Karpas-422 (cell line): ENCODE results near the gene GABRB1. TPM values are rescaled to one million over a fixed set of nuclear protein-coding genes. Genes with fewer than 3 reads are reported as not detected.

Source experiments
- DNase-seq: peaks from one replicate; pipeline ENCODE4 v3.0.0-alpha.2; 2015
- H2AFZ ChIP-seq: fragments of 200-600 bp; sonication (generic); 2 replicates; pipeline ENCODE4 v1.6.1; 2014; ENCODE audit warnings: antibody characterized with exemption, low read length, mixed read lengths
- H3K27ac ChIP-seq: fragments of 200-600 bp; sonication (generic); 2 replicates; pipeline ENCODE4 v1.5.1; 2014; ENCODE audit warnings: mild to moderate bottlenecking, low read length, moderate library complexity
- H3K27me3 ChIP-seq: fragments of 200-600 bp; sonication (generic); 2 replicates; pipeline ENCODE4 v1.6.1; 2014; ENCODE audit warnings: low read length, mixed read lengths
- H3K36me3 ChIP-seq: fragments of 200-600 bp; sonication (generic); 2 replicates; pipeline ENCODE4 v1.6.1; 2014; ENCODE audit warnings: low read length, mixed read lengths; ENCODE audit not compliant: insufficient read depth
- H3K4me1 ChIP-seq: fragments of 200-600 bp; sonication (generic); 2 replicates; pipeline ENCODE4 v1.6.1; 2014; ENCODE audit warnings: mild to moderate bottlenecking, low read length, mixed read lengths
- H3K4me2 ChIP-seq: fragments of 200-600 bp; sonication (generic); 2 replicates; pipeline ENCODE4 v1.6.1; 2014; ENCODE audit warnings: low read length, low read depth, mild to moderate bottlenecking; ENCODE audit not compliant: poor library complexity, severe bottlenecking
- H3K4me3 ChIP-seq: fragments of 200-600 bp; sonication (generic); 2 replicates; pipeline ENCODE4 v1.5.1; 2014; ENCODE audit warnings: mild to moderate bottlenecking, antibody characterized with exemption, low read length, mixed read lengths
- H3K79me2 ChIP-seq: fragments of 200-600 bp; sonication (generic); 2 replicates; pipeline ENCODE4 v1.6.1; 2014; ENCODE audit warnings: mild to moderate bottlenecking, low read length, mixed read lengths
- H3K9ac ChIP-seq: fragments of 200-600 bp; sonication (generic); 2 replicates; pipeline ENCODE4 v1.6.0; 2014; ENCODE audit warnings: low read length
- H3K9me2 ChIP-seq: fragments of 200-600 bp; sonication (generic), shearing (Covaris generic); replicated peaks from 2 replicates; pipeline ENCODE4 v1.6.0; 2014; ENCODE audit warnings: mild to moderate bottlenecking, low read length, moderate library complexity; ENCODE audit not compliant: insufficient read depth
- H3K9me3 ChIP-seq: fragments of 300-700, 200-600 bp; sonication (generic); 2 replicates; pipeline ENCODE4 v1.6.1; 2014; ENCODE audit warnings: low read length, mixed read lengths
- H4K20me1 ChIP-seq: fragments of 200-600 bp; sonication (generic); 2 replicates; pipeline ENCODE4 v1.6.1; 2014; ENCODE audit warnings: mild to moderate bottlenecking, antibody characterized with exemption, low read length, low read depth; ENCODE audit not compliant: insufficient read depth
- total RNA-seq: library from RNA; depleted of rRNA; stranded (reverse); fragments of >200 nt; shearing (Covaris generic); gene quantifications from 2 replicates; pipeline ENCODE4 v1.2.3, GENCODE V29; 2014; ENCODE audit warnings: low replicate concordance

Gene GABRB1
- total RNA-seq, 1 experiment from 2014 or later = not detected

- no peaks in the 10 kb centered on the region for H3K9me3 ChIP-seq
- no peaks in the 10 kb centered on the region for H3K36me3 ChIP-seq
- no peak overlapping the region for H2AFZ ChIP-seq
- no peaks in the 10 kb centered on the region for H4K20me1 ChIP-seq
- no peak overlapping the region for H3K9ac ChIP-seq
- no peaks in the 10 kb centered on the region for H3K9me2 ChIP-seq
- H3K4me2 ChIP-seq = no peak overlapping the region
- H3K27ac ChIP-seq = no peak overlapping the region
- no peak overlapping the region for H3K4me3 ChIP-seq
- no peak for DNase-seq
- H3K79me2 ChIP-seq = no peaks in the 10 kb centered on the region
- 0 out of 2 replicates have a peak, but pooled peaks cover under 1% of the 10 kb centered on the region for H3K4me1 ChIP-seq
- H3K27me3 ChIP-seq = no peaks in the 10 kb centered on the region
Measured at GRCh38 chr4:47313384-47313783, 282.0 kb downstream of the GABRB1 start.

DNA sequence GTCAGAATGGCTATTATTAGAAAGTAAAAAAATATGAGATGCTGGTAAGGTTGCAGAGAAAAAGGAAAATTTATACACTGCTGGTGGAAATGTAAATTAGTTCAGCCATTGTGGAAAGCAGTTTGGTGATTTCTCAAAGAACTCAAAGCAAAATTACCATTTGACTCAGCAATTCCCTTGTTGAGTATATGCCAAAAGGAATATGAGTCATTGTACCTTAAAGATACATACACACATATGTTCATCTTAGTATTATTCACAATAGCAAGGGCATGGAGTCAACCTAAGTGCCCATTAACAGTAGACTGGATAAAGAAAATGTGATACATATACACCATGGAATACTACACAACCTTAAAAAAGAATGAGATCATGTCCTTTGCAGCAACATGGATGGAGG, 284.0 kb downstream of the GABRB1 start:
- H3K9me3 ChIP-seq = no peaks in the 10 kb centered on the region
- no peaks in the 10 kb centered on the region for H4K20me1 ChIP-seq
- H3K4me1 ChIP-seq = peaks cover 7% of the 10 kb centered on the region; the same call in 1 of the 2 replicates
- no peak overlapping the region for H3K4me3 ChIP-seq
- DNase-seq = no peak
- no peak overlapping the region for H2AFZ ChIP-seq
- no peaks in the 10 kb centered on the region for H3K9me2 ChIP-seq
- no peak overlapping the region for H3K27ac ChIP-seq
- H3K9ac ChIP-seq = no peak overlapping the region
- no peaks in the 10 kb centered on the region for H3K27me3 ChIP-seq
- H3K4me2 ChIP-seq = no peak overlapping the region
- H3K36me3 ChIP-seq = no peaks in the 10 kb centered on the region
- H3K79me2 ChIP-seq = no peaks in the 10 kb centered on the region

- no peak overlapping the region for H3K9ac ChIP-seq
- peaks cover 2% of the 10 kb centered on the region; the same call in 1 of the 2 replicates for H3K27me3 ChIP-seq
- no peak overlapping the region for H2AFZ ChIP-seq
- H4K20me1 ChIP-seq = no peaks in the 10 kb centered on the region
- no peaks in the 10 kb centered on the region for H3K36me3 ChIP-seq
- H3K79me2 ChIP-seq = no peaks in the 10 kb centered on the region
- H3K9me2 ChIP-seq = no peaks in the 10 kb centered on the region
- H3K27ac ChIP-seq = no peak overlapping the region
- no peaks in the 10 kb centered on the region for H3K9me3 ChIP-seq
- H3K4me3 ChIP-seq = no peak overlapping the region
- no peak overlapping the region for H3K4me2 ChIP-seq
- no peak for DNase-seq
- no peaks in the 10 kb centered on the region for H3K4me1 ChIP-seq
Measured at GRCh38 chr4:47326025-47326424, 294.7 kb downstream of the GABRB1 start.

- no peak overlapping the region for H3K9ac ChIP-seq
- H3K9me3 ChIP-seq = no peaks in the 10 kb centered on the region
- peaks cover 2% of the 10 kb centered on the region; the same call in 1 of the 2 replicates for H3K27me3 ChIP-seq
- H3K4me1 ChIP-seq = no peaks in the 10 kb centered on the region
- no peak overlapping the region for H3K4me3 ChIP-seq
- no peak overlapping the region for H3K4me2 ChIP-seq
- no peak overlapping the region for H2AFZ ChIP-seq
- no peaks in the 10 kb centered on the region for H3K36me3 ChIP-seq
- H4K20me1 ChIP-seq = no peaks in the 10 kb centered on the region
- H3K79me2 ChIP-seq = no peaks in the 10 kb centered on the region
- H3K27ac ChIP-seq = no peak overlapping the region
- DNase-seq = no peak
- no peaks in the 10 kb centered on the region for H3K9me2 ChIP-seq
Measured at GRCh38 chr4:47330866-47331265, 299.5 kb downstream of the GABRB1 start.

DNA sequence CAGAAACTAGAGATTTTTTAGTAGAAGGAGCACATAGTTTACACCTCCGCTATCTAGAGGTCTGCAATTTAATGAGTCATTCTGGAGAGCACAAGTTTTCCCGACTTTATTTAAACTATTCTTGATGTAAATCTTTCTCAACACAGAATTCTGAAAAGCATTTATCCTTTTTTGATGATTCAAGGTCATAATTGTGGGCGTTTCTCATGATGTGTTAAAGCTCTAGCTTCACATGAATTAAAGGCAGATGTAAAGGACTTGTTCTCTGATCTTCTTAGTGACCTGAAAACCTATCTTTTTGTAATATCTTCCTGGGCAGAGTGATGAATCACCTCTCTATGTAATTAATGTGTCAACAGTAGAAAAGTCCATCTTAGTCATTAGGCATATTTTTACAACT, 303.3 kb downstream of the GABRB1 start:
- no peaks in the 10 kb centered on the region for H4K20me1 ChIP-seq
- H3K9me2 ChIP-seq = no peaks in the 10 kb centered on the region
- H3K79me2 ChIP-seq = no peaks in the 10 kb centered on the region
- no peaks in the 10 kb centered on the region for H3K9me3 ChIP-seq
- no peak overlapping the region for H2AFZ ChIP-seq
- no peaks in the 10 kb centered on the region for H3K4me1 ChIP-seq
- H3K4me2 ChIP-seq = no peak overlapping the region
- no peak overlapping the region for H3K4me3 ChIP-seq
- no peaks in the 10 kb centered on the region for H3K36me3 ChIP-seq
- no peak overlapping the region for H3K27ac ChIP-seq
- no peak overlapping the region for H3K9ac ChIP-seq
- H3K27me3 ChIP-seq = peaks cover 2% of the 10 kb centered on the region; the same call in 1 of the 2 replicates
- no peak for DNase-seq

DNA sequence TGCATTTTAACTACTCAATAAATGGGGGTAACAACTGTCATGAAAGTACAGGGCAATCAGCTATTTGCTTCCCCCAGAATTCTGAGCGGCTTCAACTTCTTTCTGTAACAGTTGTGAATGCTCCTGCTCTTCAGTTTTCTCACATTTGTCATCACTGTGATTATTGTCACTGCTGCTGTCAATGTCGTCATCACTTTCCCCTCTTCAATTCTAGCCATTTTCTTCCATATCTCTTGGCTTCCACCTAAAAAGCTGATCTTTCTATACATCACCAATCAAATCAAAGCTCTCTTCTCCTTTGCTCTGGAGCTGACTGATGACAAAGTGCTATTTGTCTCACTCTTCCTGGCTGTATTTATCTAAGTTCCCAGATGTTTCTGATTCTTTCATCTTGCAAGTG, 306.5 kb downstream of the GABRB1 start:
- H3K9me3 ChIP-seq = no peaks in the 10 kb centered on the region
- no peak overlapping the region for H3K4me2 ChIP-seq
- H3K27ac ChIP-seq = no peak overlapping the region
- DNase-seq = no peak
- H3K27me3 ChIP-seq = no peaks in the 10 kb centered on the region
- no peak overlapping the region for H2AFZ ChIP-seq
- H3K36me3 ChIP-seq = no peaks in the 10 kb centered on the region
- no peak overlapping the region for H3K4me3 ChIP-seq
- H4K20me1 ChIP-seq = no peaks in the 10 kb centered on the region
- no peaks in the 10 kb centered on the region for H3K9me2 ChIP-seq
- no peaks in the 10 kb centered on the region for H3K79me2 ChIP-seq
- H3K4me1 ChIP-seq = no peaks in the 10 kb centered on the region
- no peak overlapping the region for H3K9ac ChIP-seq

DNA sequence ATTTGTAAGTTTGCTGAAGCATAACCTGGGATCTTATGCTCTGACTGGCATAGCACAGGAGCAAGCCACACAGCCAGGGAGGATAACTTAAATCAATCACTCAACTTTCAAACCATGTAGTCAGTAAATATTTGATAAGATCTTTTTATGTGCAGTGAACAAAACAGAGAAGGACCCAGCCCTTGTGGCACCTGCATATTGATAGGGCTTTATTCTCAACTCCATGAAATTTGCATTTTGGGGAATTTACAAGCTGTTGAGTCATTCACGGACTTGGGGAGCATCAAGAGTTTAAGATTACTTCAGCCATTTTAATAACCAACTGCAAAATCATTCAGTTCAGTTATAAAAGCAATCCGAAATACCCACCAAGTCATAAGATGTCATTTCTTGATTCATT, 309.5 kb downstream of the GABRB1 start:
- Histone ChIP-seq H3K9me3 (no peaks in the 10 kb centered on the region), H3K9ac (no peak overlapping the region), H3K27ac (no peak overlapping the region), H3K36me3 (no peaks in the 10 kb centered on the region), H4K20me1 (no peaks in the 10 kb centered on the region), H3K9me2 (no peaks in the 10 kb centered on the region), H3K27me3 (no peaks in the 10 kb centered on the region), H3K79me2 (no peaks in the 10 kb centered on the region), H3K4me2 (no peak overlapping the region), H3K4me3 (no peak overlapping the region), H3K4me1 (no peaks in the 10 kb centered on the region), H2AFZ (no peak overlapping the region)
- DNase-seq = no peak

DNA sequence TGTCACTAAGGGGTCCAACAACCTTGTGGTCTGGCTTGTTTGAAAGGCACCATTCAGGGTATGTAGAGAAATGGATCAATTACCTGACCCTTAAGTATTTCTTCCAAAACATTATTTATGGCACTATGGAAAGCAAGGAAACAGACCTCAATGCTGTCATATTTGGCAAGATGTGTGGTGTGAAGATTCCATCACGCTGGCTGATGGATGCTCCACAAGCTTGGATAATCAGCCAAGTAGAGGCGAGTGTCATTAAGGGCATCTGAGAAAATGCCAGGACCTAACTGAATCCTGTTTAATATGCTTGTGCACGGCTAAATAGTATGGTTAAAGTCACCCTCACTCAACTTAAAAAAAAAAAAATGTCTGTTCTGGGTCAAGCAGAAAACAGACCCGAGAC, 311.4 kb downstream of the GABRB1 start:
- Histone ChIP-seq H3K79me2 (no peaks in the 10 kb centered on the region), H3K27me3 (no peaks in the 10 kb centered on the region), H3K9ac (no peak overlapping the region), H3K4me2 (no peak overlapping the region), H4K20me1 (no peaks in the 10 kb centered on the region), H3K27ac (no peak overlapping the region), H2AFZ (no peak overlapping the region), H3K36me3 (no peaks in the 10 kb centered on the region), H3K9me3 (no peaks in the 10 kb centered on the region), H3K4me1 (no peaks in the 10 kb centered on the region), H3K9me2 (no peaks in the 10 kb centered on the region), H3K4me3 (no peak overlapping the region)
- no peak for DNase-seq

DNA sequence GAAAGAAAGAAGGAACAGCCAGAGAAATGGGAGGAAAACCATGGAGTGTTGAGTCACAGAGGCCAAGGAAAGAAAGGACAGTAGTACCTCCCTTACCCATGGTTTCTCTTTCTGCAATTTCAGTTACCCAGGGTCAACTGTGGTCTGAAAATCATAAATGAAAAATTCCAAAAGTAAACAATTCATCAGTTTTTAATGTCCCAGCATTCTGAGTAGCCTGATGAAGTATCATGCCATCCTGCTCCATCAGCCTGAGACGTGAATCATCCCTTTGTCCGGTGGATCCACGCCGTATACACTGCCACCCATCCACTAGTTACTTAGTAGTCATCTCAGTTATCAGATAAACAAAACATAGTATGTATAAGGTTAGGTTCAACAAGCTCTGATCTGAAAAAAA, 318.0 kb downstream of the GABRB1 start:
- no peak for DNase-seq
- H3K9me3 ChIP-seq = no peaks in the 10 kb centered on the region
- no peaks in the 10 kb centered on the region for H3K9me2 ChIP-seq
- no peak overlapping the region for H3K4me3 ChIP-seq
- no peaks in the 10 kb centered on the region for H4K20me1 ChIP-seq
- H3K9ac ChIP-seq = no peak overlapping the region
- no peak overlapping the region for H3K27ac ChIP-seq
- H3K79me2 ChIP-seq = no peaks in the 10 kb centered on the region
- H3K27me3 ChIP-seq = no peaks in the 10 kb centered on the region
- no peak overlapping the region for H2AFZ ChIP-seq
- no peaks in the 10 kb centered on the region for H3K36me3 ChIP-seq
- no peaks in the 10 kb centered on the region for H3K4me1 ChIP-seq
- H3K4me2 ChIP-seq = no peak overlapping the region
